LNCAP (cell line): ENCODE measurements around the gene PTPRR.

ENCODE experiments used
- CTCF ChIP-seq: fragments of 450-650 bp; IDR thresholded peaks from 2 replicates; pipeline ENCODE4 v1.5.1; 2017; ENCODE audit warnings: mild to moderate bottlenecking

PTPRR gene

GRCh38 chr12:70706611-70707010 is 213.9 kb downstream of the PTPRR start:
- no peak for TF ChIP-seq CTCF

GRCh38 chr12:70698345-70698744 is 222.2 kb downstream of the PTPRR start:
- TF ChIP-seq CTCF, result no peak

- TF ChIP-seq CTCF, result no peak
Observed at GRCh38 chr12:70695361-70696023, 225.0 kb downstream of the PTPRR start.

- peak; percentile 53 for TF ChIP-seq CTCF
Observed at GRCh38 chr12:70692681-70693288, 227.8 kb downstream of the PTPRR start.

GRCh38 chr12:70691018-70691672 is 229.4 kb downstream of the PTPRR start:
- no peak for TF ChIP-seq CTCF

GRCh38 chr12:70686907-70687306 is 233.6 kb downstream of the PTPRR start:
- no peak for TF ChIP-seq CTCF

GRCh38 chr12:70686299-70686698 is 234.2 kb downstream of the PTPRR start:
- no peak for TF ChIP-seq CTCF
